GM10248 (cell line): ENCODE data around the gene FAM184B.

Experiments used
- CTCF ChIA-PET: fragments of 300-600 bp; sonication (Branson Sonifier 250); formaldehyde crosslinking; extraction: SDS; loops from one replicate; lab custom pipeline; 2021; ENCODE audit warnings: antibody characterized with exemption; lab: Yijun Ruan, JAX
- POLR2A ChIA-PET: fragments of 350-650 bp; sonication (Branson Sonifier 250); formaldehyde crosslinking; extraction: SDS; loops from one replicate; lab custom pipeline; 2020; ENCODE audit warnings: antibody characterized with exemption; lab: Yijun Ruan, JAX
- DNase-seq: peaks from one replicate; pipeline ENCODE4 v3.0.0; 2012; ENCODE audit errors: extremely low spot score
- TF ChIP-seq, protein P1 (sequence below): IDR thresholded peaks from 2 replicates; pipeline ENCODE4 v1.5.1; 2012; ENCODE audit warnings: mild to moderate bottlenecking, low read depth; ENCODE audit errors: extremely low read depth, missing control alignments, control extremely low read depth

FAM184B gene

DNA sequence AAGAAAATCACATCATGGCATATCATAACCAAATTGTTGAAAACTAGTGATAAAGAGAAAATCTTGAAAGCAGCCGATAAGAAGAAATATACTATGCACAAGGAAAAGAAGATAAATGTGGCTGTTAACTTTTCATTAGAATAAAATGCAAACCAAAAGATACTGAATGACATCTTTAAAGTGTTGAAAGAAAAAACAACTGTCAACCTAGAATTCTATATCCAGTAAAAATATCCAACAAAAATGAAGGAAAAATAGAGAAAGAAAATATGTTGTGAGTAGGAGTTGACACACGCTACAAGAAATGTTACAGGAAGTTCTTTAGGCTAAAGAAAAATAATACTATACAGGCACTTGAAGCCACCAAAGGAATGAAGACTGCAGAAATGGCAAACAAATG is 82.0 kb downstream of the FAM184B start:
- DNase-seq, result no peak
- CTCF ChIA-PET, result interaction anchor here (1.2 kb wide), 1 partner anchor 14 kb away, joined by 3 read pairs; no protein-coding TSS in a partner anchor
- POLR2A ChIA-PET, result no interaction called here
- TF ChIP-seq, protein P1, sequence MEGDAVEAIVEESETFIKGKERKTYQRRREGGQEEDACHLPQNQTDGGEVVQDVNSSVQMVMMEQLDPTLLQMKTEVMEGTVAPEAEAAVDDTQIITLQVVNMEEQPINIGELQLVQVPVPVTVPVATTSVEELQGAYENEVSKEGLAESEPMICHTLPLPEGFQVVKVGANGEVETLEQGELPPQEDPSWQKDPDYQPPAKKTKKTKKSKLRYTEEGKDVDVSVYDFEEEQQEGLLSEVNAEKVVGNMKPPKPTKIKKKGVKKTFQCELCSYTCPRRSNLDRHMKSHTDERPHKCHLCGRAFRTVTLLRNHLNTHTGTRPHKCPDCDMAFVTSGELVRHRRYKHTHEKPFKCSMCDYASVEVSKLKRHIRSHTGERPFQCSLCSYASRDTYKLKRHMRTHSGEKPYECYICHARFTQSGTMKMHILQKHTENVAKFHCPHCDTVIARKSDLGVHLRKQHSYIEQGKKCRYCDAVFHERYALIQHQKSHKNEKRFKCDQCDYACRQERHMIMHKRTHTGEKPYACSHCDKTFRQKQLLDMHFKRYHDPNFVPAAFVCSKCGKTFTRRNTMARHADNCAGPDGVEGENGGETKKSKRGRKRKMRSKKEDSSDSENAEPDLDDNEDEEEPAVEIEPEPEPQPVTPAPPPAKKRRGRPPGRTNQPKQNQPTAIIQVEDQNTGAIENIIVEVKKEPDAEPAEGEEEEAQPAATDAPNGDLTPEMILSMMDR, result no peak

- DNase-seq, result no peak
- TF ChIP-seq, protein P1, result no peak
- ChIA-PET CTCF (no interaction called here), POLR2A (no interaction called here)
Observed at GRCh38 chr4:17698116-17698515, 83.3 kb downstream of the FAM184B start.

DNA sequence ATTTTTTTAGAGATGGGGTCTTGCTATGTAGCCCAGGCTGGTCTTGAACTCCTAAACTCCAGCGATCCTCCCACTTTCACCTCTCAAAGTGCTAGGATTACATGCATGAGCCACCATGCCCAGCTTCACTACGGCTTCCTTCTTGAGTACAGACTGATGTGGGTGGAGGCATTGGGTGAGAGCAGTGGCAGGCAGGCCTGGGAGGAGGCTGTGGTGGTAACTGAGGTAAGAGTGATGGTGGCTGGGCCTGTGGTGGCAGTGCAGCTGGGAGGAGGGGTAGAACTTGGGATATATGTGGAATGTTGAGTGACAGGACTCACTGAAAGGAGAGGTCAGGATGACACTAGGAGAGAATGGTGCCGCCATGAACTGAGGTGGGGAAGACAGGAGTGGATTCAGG is 86.1 kb downstream of the FAM184B start:
- CTCF ChIA-PET, result no interaction called here
- POLR2A ChIA-PET, result no interaction called here
- TF ChIP-seq, protein P1, result no peak
- DNase-seq, result no peak

DNA sequence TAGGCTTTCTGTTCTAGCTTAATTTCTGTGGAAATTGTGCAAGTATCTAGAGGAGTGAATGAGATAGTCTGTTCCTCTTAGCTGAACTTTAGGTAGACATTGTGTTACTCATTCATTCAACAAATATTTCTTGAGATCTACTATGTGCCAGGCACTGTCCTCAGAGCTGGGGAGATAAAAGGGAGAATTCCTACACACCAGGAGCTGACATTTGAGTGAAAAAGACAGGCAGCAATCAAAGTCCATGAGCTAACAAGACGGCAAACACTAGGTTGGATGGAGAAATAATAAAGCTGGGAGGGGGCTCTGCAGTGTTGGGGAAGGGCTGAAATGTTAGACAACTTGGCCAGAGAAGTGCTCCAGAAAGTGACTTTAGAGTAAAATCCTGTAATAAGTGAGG is 86.9 kb downstream of the FAM184B start:
- ChIA-PET CTCF (no interaction called here), POLR2A (no interaction called here)
- TF ChIP-seq, protein P1, result no peak
- no peak for DNase-seq

DNA sequence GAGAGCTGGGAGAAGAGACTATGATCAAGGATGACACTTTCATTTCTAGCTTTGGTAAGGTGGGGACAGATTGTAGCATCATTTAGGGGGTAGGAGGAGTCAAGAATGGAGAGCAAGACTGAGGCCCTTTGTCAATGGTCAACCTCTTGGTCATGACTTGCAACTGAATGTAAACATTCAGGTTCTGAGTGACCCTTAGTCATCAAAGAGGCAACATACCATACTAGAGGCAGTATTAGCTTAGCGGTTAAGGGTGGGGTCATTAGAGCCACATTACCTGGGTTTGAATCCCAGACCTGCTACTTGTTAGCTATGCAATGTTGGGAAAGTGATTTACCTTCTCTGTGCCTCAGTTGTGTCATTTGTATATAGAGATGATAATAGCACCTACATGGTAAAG is 90.5 kb downstream of the FAM184B start:
- peak; percentile 2 for DNase-seq
- TF ChIP-seq, protein P1, result no peak
- ChIA-PET CTCF (interaction anchor here (1.3 kb wide), 1 partner anchor 27 kb away, joined by 3 read pairs; no protein-coding TSS in a partner anchor), POLR2A (no interaction called here)

DNA sequence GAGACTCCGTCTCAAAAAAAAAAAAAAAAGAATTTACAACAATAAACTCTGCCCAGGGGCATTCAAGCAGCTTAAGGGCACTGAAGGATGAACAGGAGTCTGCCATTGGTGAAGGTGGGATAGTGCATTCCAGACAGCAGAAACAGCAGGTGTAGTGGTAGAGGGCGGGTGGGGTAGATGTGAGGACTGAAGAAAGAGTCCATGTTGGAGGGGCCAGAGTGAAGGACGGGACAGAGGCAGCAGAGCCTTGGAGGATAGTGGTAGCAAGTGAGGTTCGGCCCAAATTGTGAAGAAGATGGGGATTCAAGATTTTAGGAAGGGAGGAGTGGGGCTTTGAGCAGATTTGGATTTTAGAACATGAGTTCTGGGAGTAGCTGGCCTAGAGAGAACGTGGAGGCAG is 91.3 kb downstream of the FAM184B start:
- peak; percentile 1 for DNase-seq
- POLR2A ChIA-PET, result no interaction called here
- TF ChIP-seq, protein P1, result no peak
- CTCF ChIA-PET, result no interaction called here
